Measurements from ENCODE around the gene KRTAP10-8.
"Not testable (repeated sequence)": the region's sequence is repeated elsewhere in the genome, so short reads cannot be mapped to it uniquely, and the experiment has no call there.

KRTAP10-8 gene

GRCh38 chr21:44579056-44579832 lies 32.6 kb upstream of the KRTAP10-8 start:
- no peak for DNase-seq (ENCODE audit: low spot score)

DNA sequence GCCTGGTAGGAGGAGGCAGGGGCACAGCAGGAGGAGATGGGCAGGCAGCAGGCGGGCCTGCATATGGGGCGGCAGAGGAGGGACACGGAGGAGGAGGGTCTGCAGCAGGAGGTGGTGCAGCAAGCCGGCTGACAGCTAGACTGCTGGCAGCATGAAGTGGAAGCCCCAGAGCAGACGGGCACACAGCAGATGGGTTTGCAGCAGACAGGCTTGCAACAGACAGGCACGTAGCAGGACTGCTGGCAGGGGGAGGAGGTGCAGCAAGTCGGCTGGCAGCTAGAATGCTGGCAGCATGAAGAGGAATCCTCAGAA lies 32.1 kb upstream of the KRTAP10-8 start:
- DNase-seq (ENCODE audit: low spot score): no peak

GRCh38 chr21:44580231-44580821 lies 31.6 kb upstream of the KRTAP10-8 start, which contains the start of gene KRTAP10-5:
Gene KRTAP10-5, minus strand, starts transcription at chr21:44580604. Its CDS starts 26 bp downstream, at chr21:44580578.
- not testable (repeated sequence) for DNase-seq (ENCODE audit: low spot score)

DNA sequence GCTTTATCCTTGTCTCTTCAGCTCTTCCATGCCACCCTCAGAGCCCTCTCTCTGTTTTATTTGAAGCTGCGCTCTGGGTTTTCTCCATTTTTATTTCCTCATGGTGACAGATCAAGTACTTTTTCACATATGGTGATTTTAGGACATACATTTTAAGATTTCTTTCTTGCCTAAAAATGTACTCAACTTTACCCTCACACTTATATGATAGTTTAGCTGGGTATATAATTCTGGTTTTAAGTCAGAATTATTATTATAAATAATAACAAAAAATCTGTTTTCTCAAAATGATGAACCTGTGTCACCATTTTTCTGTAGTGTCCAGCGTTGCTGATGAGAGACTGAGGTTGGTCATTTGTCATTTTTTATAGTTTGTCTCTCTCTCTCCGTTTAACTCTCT lies 30.7 kb upstream of the KRTAP10-8 start:
- no peak for DNase-seq (ENCODE audit: low spot score)

GRCh38 chr21:44582055-44582454 lies 29.8 kb upstream of the KRTAP10-8 start:
- no peak for DNase-seq (ENCODE audit: low spot score)

DNA sequence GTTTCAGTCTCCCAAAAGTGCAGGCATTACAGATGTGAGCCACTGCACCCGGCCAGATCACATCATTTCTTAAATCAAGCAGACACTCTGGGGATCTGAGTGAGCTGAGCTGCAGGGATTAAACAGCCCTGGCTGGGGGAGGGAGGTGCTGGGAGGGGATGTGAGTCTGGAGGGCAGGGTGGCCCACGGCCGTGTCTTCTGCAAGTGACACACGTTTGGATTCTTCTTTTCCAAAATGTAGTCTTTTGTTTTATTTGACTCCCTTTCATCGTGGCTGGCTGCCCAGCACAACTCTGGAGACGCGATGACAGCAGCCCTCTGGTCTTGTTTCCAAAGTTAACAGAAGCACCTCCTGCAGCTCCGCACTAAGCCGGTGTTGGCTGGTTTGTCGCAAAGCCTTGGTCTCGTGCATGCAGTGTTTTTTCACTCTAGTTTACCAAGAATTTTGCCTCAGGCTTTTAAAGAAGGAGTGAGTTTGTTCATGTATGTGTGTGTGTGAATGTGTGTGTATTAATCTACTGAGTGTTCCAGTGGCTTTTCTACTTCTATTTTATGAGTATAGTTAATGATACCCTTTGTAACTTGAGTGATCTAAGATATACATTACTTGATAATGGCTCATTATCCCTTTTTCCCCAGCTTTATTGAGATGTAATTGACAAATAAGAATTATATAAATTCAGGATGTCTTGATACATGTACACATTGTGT lies 28.6 kb upstream of the KRTAP10-8 start:
- no peak for DNase-seq (ENCODE audit: low spot score)

GRCh38 chr21:44583800-44584147 lies 28.1 kb upstream of the KRTAP10-8 start:
- DNase-seq (ENCODE audit: low spot score): no peak

GRCh38 chr21:44585892-44586291 lies 26.0 kb upstream of the KRTAP10-8 start:
- no peak for DNase-seq (ENCODE audit: low spot score)

GRCh38 chr21:44589094-44589493 lies 22.8 kb upstream of the KRTAP10-8 start:
- DNase-seq (ENCODE audit: low spot score): no peak

GRCh38 chr21:44589586-44590305 lies 22.1 kb upstream of the KRTAP10-8 start:
- DNase-seq (ENCODE audit: low spot score): no peak

GRCh38 chr21:44590311-44590721 lies 21.6 kb upstream of the KRTAP10-8 start:
- no peak for DNase-seq (ENCODE audit: low spot score)

DNA sequence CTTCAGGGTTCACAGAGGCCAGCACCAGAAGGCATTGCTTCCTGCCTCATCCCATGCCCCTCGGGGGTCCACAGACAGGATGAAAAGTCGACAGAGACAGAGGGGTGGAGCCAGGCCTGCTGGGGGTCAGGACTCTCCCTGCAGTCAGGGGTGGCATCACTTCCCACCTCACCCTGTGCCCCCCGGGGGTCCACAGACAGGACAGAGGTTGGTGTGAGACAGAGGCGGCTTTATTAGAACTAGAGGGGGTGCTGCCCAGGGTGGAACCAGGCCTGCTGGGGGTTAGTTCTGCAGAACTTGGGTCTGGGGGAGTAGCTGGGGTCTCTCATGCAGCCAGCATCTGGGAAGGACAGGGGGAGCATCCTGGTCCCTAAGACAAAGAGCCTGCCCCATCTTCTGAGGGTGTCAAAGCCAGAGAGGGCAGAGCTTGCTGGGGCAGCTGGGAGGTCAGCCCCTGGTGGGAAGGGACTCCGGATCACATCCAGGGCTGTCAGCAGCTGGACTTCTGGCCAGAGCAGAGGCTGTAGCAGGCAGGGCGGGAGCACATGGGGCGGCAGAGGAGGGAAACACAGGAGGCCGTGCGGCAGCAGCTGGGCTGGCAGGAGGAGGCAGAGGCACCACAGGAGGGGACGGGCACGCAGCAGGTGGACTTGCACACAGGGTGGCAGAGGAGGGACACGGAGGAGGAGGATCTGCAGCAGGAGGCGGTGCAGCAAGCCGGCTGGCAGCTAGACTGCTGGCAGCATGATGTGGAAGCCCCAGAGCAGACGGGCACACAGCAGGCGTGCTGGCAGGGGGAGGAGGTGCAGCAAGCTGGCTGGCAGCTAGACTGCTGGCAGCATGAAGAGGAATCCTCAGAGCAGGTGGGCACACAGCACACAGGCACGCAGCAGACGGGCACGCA lies 20.7 kb upstream of the KRTAP10-8 start:
- DNase-seq (ENCODE audit: low spot score): not testable (repeated sequence)

GRCh38 chr21:44591801-44592130 lies 20.1 kb upstream of the KRTAP10-8 start:
- DNase-seq (ENCODE audit: low spot score): not testable (repeated sequence)

GRCh38 chr21:44592446-44593311 lies 19.2 kb upstream of the KRTAP10-8 start, which contains the start of gene KRTAP10-6:
Gene KRTAP10-6, minus strand, starts transcription at chr21:44592505. Its CDS starts 21 bp downstream, at chr21:44592484.
- no peak for DNase-seq (ENCODE audit: low spot score)

DNA sequence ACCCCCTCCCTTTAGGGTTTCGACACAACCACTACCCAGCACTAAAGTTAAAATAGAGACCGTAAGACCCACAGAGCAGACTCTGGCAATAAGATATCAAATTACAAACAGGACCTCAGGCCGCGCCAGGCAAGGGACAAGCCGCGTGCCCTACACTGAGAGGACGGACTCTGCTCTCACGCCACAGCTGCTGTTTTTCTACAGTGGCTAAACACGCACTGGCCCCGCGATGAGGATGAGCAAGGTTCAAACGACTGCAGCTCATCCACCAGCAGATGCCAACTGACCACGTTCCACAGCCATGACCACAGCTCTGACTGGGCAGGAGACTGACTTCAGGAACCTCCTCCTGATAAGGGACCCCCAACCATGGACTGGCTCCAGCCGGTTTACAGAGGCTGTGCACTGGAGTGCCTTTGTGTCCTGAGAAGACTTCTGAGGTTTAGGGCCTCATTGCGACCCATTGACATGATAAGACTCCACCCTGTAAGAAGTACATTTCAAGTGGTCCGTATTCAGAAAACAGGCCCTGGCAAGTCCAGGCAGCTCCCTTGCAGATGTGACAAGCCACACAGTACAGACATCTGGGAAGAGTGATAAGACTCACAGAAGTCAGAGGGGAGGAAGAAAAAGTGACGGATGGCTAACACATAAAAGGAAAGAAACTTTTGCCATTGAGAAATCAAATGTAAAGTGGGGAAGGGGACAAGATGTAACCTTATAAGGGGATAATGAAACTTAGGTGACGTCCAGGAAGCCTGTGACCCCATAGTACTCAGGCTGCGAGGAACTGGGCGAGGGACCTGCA lies 18.1 kb upstream of the KRTAP10-8 start:
- DNase-seq (ENCODE audit: low spot score): peak; percentile 65

- DNase-seq (ENCODE audit: low spot score): no peak
Observed at GRCh38 chr21:44594406-44594916, 17.4 kb upstream of the KRTAP10-8 start.

- no peak for DNase-seq (ENCODE audit: low spot score)
Observed at GRCh38 chr21:44595524-44595923, 16.4 kb upstream of the KRTAP10-8 start.

DNA sequence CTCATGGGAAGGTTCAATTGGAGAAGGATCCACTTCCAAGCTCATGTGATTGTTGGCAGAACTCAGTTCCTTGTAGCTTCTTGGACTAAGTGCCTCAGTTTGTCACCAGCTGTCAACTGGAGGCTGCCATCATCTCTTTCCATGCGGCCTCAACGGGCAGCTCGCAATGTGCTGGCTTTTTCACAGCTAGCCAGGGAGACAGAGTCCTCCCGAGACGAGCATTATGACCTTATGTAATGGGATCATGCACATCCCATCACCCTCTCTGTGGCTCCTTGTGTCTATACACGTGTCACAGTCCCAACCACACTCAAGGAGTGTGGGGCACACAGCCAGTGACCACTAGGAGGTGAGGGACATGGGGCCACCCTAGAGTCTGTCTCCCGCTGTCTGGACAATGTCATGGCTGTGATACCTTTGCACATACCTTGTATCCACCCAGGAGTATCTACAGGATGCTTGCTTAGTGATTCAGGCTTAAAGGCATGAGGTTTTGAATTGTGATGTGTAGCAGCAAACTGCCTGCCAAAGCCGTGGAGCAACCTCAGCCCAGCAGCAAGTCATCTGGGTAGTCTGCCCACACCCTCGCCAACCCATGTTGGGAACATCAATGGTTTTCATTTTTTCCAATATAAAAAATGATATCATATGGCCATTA lies 15.7 kb upstream of the KRTAP10-8 start:
- DNase-seq (ENCODE audit: low spot score): peak; percentile 87

GRCh38 chr21:44598061-44598460 lies 13.8 kb upstream of the KRTAP10-8 start:
- DNase-seq (ENCODE audit: low spot score): no peak
